Adrenal gland (tissue), 5 donors: Measurements from ENCODE around the gene ANKS3.

Source experiments
- POLR2A ChIP-seq, 2 donors: fragments of 450-650 bp; IDR thresholded peaks; one replicate each; pipeline ENCODE4 v1.6.1; 2017; ENCODE audit warnings: antibody characterized with exemption in 2 of 2, mild to moderate bottlenecking in 2 of 2, moderate library complexity in 1 of 2
- TF ChIP-seq, protein P1 (sequence below), 6 experiments: fragments of 450-650 bp in 4 of 6; fragments of 200-600 bp in 2 of 6; sonication (generic) in 1 of 6; IDR thresholded peaks; 1 replicate in 5 of 6; 2 replicates in 1 of 6; pipeline versions ENCODE4 v1.5.1 to v1.8.0; 2016 to 2021; ENCODE audit warnings: antibody characterized with exemption in 6 of 6, mild to moderate bottlenecking in 2 of 6, moderate library complexity in 1 of 6
- donor health status: DM: no; HTN: no; CAD: no.

DNA sequence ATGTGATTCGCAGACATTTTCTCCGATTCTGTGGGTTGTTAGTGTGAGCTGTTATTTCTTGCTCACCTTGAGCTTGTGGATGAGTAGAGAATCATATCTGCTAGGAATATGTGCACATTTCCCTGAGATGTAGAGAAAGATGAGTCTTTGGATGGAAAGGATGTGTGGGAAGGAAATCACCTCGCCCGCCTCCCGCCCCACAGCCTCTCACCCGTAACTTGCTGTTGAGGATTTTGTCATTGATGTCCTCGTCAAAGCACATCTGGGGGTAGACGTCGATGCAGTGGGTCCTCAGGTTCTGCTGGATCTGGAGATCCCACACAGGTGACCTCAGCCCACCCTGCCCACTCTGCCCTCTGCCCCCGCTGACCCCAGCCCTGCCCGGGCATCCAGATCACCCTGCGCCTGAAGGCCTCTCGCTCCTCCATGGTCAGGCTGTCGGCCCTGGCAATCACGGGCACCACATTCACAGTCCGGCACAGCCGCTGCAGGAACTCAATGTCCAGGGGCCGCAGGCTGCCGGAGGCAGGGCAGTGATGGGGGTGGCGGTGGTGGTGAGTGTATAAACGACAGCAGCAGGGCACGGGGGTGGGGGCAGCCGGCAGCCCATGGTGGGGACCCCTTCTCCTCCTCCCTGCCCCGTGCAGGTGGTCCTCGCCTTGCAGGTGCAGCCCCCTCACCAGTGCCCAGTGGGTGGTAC lies 49.3 kb upstream of the ANKS3 start:
- TF ChIP-seq, protein P1, sequence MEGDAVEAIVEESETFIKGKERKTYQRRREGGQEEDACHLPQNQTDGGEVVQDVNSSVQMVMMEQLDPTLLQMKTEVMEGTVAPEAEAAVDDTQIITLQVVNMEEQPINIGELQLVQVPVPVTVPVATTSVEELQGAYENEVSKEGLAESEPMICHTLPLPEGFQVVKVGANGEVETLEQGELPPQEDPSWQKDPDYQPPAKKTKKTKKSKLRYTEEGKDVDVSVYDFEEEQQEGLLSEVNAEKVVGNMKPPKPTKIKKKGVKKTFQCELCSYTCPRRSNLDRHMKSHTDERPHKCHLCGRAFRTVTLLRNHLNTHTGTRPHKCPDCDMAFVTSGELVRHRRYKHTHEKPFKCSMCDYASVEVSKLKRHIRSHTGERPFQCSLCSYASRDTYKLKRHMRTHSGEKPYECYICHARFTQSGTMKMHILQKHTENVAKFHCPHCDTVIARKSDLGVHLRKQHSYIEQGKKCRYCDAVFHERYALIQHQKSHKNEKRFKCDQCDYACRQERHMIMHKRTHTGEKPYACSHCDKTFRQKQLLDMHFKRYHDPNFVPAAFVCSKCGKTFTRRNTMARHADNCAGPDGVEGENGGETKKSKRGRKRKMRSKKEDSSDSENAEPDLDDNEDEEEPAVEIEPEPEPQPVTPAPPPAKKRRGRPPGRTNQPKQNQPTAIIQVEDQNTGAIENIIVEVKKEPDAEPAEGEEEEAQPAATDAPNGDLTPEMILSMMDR (IDR thresholded peaks at IDR 0.05), result no peak
- TF ChIP-seq POLR2A (IDR thresholded peaks at IDR 0.05), result no peak
